Activated T-cell treated with anti-CD3 and anti-CD28 coated beads, Interleukin-2, amount 50 U/mL, for 4 hours (primary cell): ENCODE data around the gene INCA1. TPM values are rescaled to one million over a fixed set of nuclear protein-coding genes. Genes with fewer than 3 reads are reported as not detected.

Source experiments
- ATAC-seq, 2 donors: fragments of 200-7000 bp; cut with Tn5 transposase; one replicate each; pipeline ENCODE4 v1.10.0; 2021
- DNase-seq: peaks from one replicate; pipeline ENCODE4 v3.0.0-alpha.2; 2020
- H3K27me3 Mint-ChIP-seq: one replicate; pipeline ENCODE4 v1.8.0; 2021; ENCODE audit warnings: low read depth, mixed read lengths
- H3K36me3 Mint-ChIP-seq: one replicate; pipeline ENCODE4 v1.8.0; 2022; ENCODE audit warnings: mixed read lengths; ENCODE audit not compliant: insufficient read depth
- H3K4me1 Mint-ChIP-seq: one replicate; pipeline ENCODE4 v1.8.0; 2021; ENCODE audit warnings: low read depth, mixed read lengths
- H3K4me3 Mint-ChIP-seq: one replicate; pipeline ENCODE4 v1.8.0; 2021; ENCODE audit warnings: mild to moderate bottlenecking, moderate library complexity, mixed read lengths
- H3K9me3 Mint-ChIP-seq: one replicate; pipeline ENCODE4 v1.8.0; 2021; ENCODE audit warnings: mixed read lengths
- total RNA-seq, 3 donors: library from RNA; stranded (reverse); gene quantifications; one replicate each; pipeline ENCODE4 v1.2.1, GENCODE V29; 2021

The INCA1 gene
- total RNA-seq, 3 donors from 2014 or later, result 0.16 to 0.30 TPM; not detected in 1

- no peak for DNase-seq
- ATAC-seq, result no peak
- Mint-ChIP-seq H3K9me3 (no peaks in the 10 kb centered on the region), H3K36me3 (peaks cover 4% of the 10 kb centered on the region), H3K27me3 (no peaks in the 10 kb centered on the region), H3K4me1 (peaks cover 27% of the 10 kb centered on the region), H3K4me3 (no peak overlapping the region)
Observed at GRCh38 chr17:4994081-4994595, 3.2 kb downstream of the INCA1 start.

GRCh38 chr17:4987767-4988567, 9.4 kb downstream of the INCA1 start:
- no peaks in the 10 kb centered on the region for H3K9me3 Mint-ChIP-seq
- peak; percentile 18 to 19 for ATAC-seq
- H3K4me3 Mint-ChIP-seq, result peak overlapping the region; percentile 92
- peaks cover 39% of the 10 kb centered on the region for H3K4me1 Mint-ChIP-seq
- H3K27me3 Mint-ChIP-seq, result no peaks in the 10 kb centered on the region
- peak; percentile 21 for DNase-seq
- H3K36me3 Mint-ChIP-seq, result peaks cover 4% of the 10 kb centered on the region

- peaks cover 7% of the 10 kb centered on the region for H3K36me3 Mint-ChIP-seq
- peak; percentile 85 for DNase-seq
- ATAC-seq, result peak; percentile 93
- H3K27me3 Mint-ChIP-seq, result no peaks in the 10 kb centered on the region
- peak within 1 kb of the TSS; percentile 92 for H3K4me3 Mint-ChIP-seq
- no peaks in the 10 kb centered on the region for H3K9me3 Mint-ChIP-seq
- peaks cover 39% of the 10 kb centered on the region for H3K4me1 Mint-ChIP-seq
Observed at GRCh38 chr17:4986951-4987766, 10.2 kb downstream of the INCA1 start, which contains the start of gene CAMTA2. TSS of gene CAMTA2 (minus strand) at chr17:4987675. CDS start at chr17:4986222, 1,453 bp downstream.

- H3K27me3 Mint-ChIP-seq, result no peaks in the 10 kb centered on the region
- no peak for DNase-seq
- no peak for ATAC-seq
- no peaks in the 10 kb centered on the region for H3K9me3 Mint-ChIP-seq
- peak overlapping the region; percentile 92 for H3K4me3 Mint-ChIP-seq
- H3K36me3 Mint-ChIP-seq, result peaks cover 3% of the 10 kb centered on the region
- H3K4me1 Mint-ChIP-seq, result peaks cover 40% of the 10 kb centered on the region
Observed at GRCh38 chr17:4986403-4986802, 10.9 kb downstream of the INCA1 start.

GRCh38 chr17:4982305-4982704, 15.0 kb downstream of the INCA1 start:
- no peak for ATAC-seq
- H3K36me3 Mint-ChIP-seq, result peaks cover 24% of the 10 kb centered on the region
- no peaks in the 10 kb centered on the region for H3K27me3 Mint-ChIP-seq
- H3K4me1 Mint-ChIP-seq, result peaks cover 27% of the 10 kb centered on the region
- DNase-seq, result no peak
- H3K9me3 Mint-ChIP-seq, result no peaks in the 10 kb centered on the region
- no peak overlapping the region for H3K4me3 Mint-ChIP-seq

GRCh38 chr17:4980644-4981216, 16.6 kb downstream of the INCA1 start:
- peaks cover 24% of the 10 kb centered on the region for H3K36me3 Mint-ChIP-seq
- DNase-seq, result no peak
- no peaks in the 10 kb centered on the region for H3K9me3 Mint-ChIP-seq
- H3K27me3 Mint-ChIP-seq, result no peaks in the 10 kb centered on the region
- ATAC-seq, result peak; percentile 77 to 88
- H3K4me1 Mint-ChIP-seq, result peaks cover 18% of the 10 kb centered on the region
- no peak overlapping the region for H3K4me3 Mint-ChIP-seq

GRCh38 chr17:4978726-4979125, 18.6 kb downstream of the INCA1 start:
- Mint-ChIP-seq H3K9me3 (no peaks in the 10 kb centered on the region), H3K27me3 (no peaks in the 10 kb centered on the region), H3K4me3 (no peak overlapping the region), H3K36me3 (peaks cover 42% of the 10 kb centered on the region), H3K4me1 (peaks cover 16% of the 10 kb centered on the region)
- no peak for DNase-seq
- no peak for ATAC-seq

- H3K9me3 Mint-ChIP-seq, result no peaks in the 10 kb centered on the region
- peaks cover 43% of the 10 kb centered on the region for H3K36me3 Mint-ChIP-seq
- ATAC-seq (no peak), DNase-seq (no peak)
- H3K4me1 Mint-ChIP-seq, result peaks cover 21% of the 10 kb centered on the region
- no peak overlapping the region for H3K4me3 Mint-ChIP-seq
- H3K27me3 Mint-ChIP-seq, result no peaks in the 10 kb centered on the region
Observed at GRCh38 chr17:4974115-4974670, 23.1 kb downstream of the INCA1 start.

GRCh38 chr17:4973256-4974114, 23.8 kb downstream of the INCA1 start:
- no peaks in the 10 kb centered on the region for H3K27me3 Mint-ChIP-seq
- peaks cover 44% of the 10 kb centered on the region for H3K36me3 Mint-ChIP-seq
- peaks cover 28% of the 10 kb centered on the region for H3K4me1 Mint-ChIP-seq
- H3K4me3 Mint-ChIP-seq, result no peak overlapping the region
- DNase-seq (no peak), ATAC-seq (no peak)
- no peaks in the 10 kb centered on the region for H3K9me3 Mint-ChIP-seq

GRCh38 chr17:4972752-4973151, 24.6 kb downstream of the INCA1 start:
- ATAC-seq (no peak), DNase-seq (no peak)
- H3K27me3 Mint-ChIP-seq, result no peaks in the 10 kb centered on the region
- H3K36me3 Mint-ChIP-seq, result peaks cover 40% of the 10 kb centered on the region
- no peak overlapping the region for H3K4me3 Mint-ChIP-seq
- H3K4me1 Mint-ChIP-seq, result peaks cover 28% of the 10 kb centered on the region
- H3K9me3 Mint-ChIP-seq, result no peaks in the 10 kb centered on the region

- Mint-ChIP-seq H3K36me3 (peaks cover 39% of the 10 kb centered on the region), H3K27me3 (no peaks in the 10 kb centered on the region), H3K4me3 (no peak overlapping the region), H3K4me1 (peaks cover 28% of the 10 kb centered on the region), H3K9me3 (no peaks in the 10 kb centered on the region)
- DNase-seq (no peak), ATAC-seq (no peak)
Observed at GRCh38 chr17:4972322-4972721, 25.0 kb downstream of the INCA1 start.

- no peak for ATAC-seq
- peaks cover 39% of the 10 kb centered on the region for H3K36me3 Mint-ChIP-seq
- no peak overlapping the region for H3K4me3 Mint-ChIP-seq
- H3K27me3 Mint-ChIP-seq, result no peaks in the 10 kb centered on the region
- no peak for DNase-seq
- H3K4me1 Mint-ChIP-seq, result peaks cover 28% of the 10 kb centered on the region
- no peaks in the 10 kb centered on the region for H3K9me3 Mint-ChIP-seq
Observed at GRCh38 chr17:4971826-4972225, 25.5 kb downstream of the INCA1 start.

GRCh38 chr17:4970273-4970672, 27.0 kb downstream of the INCA1 start:
- Mint-ChIP-seq H3K36me3 (peaks cover 42% of the 10 kb centered on the region), H3K9me3 (no peaks in the 10 kb centered on the region), H3K4me1 (peaks cover 36% of the 10 kb centered on the region), H3K4me3 (no peak overlapping the region), H3K27me3 (no peaks in the 10 kb centered on the region)
- DNase-seq (no peak), ATAC-seq (no peak)
